ENCODE results near the gene ZNF185.

The ZNF185 gene

GRCh38 chrX:152915541-152916241 is 17.8 kb downstream of the ZNF185 start:
- DNase-seq (ENCODE audit: insufficient read length, low spot score) = peak; percentile 18
- FAIRE-seq = no peak

DNA sequence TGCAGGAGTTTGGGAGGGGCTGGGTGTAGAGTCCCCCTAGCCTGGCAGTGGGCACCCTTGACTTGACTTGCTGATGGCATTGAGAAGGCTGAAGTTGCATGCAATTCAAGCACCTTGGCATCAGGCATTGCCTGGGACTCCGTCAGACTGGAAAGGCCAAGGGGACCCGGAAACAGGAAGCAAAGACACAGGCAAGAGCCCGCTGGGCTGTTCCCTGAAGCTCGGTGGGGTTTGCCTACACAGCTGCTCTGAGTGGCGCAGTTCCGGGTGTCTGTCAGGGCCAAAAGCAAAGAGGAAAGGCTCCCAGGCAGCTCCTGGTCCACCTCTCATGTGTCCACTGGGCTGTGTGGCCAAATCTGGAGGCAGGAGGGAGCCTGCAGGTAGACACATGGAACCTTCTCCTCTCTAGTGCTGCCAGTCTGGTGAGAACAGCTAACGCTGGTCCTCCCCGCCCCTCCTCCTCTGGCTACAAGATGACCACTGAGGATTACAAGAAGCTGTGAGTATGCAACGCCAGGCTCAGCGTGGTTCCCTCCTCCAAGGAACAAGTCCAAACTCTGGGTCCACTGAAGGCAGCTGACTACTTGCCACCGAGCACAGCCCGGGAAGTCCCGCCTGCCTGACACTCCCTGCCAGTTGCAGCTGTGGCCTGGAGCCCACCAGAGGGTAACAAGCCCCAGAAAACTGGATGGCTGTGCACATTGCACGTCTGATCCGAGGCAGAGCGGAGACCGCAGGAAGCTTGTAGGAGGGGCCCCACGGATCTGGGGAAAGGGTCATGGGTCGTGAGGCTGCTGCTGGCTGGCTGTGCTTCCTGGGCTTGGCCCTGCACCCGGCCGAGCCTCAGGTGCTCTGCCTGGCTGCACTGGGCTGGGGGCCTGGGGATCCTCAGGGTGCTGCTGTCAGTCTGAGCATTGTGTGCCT is 20.1 kb downstream of the ZNF185 start:
- no peak for DNase-seq (ENCODE audit: insufficient read length, low spot score)
- FAIRE-seq = no peak

GRCh38 chrX:152918707-152919106 is 20.8 kb downstream of the ZNF185 start:
- FAIRE-seq = no peak
- no peak for DNase-seq (ENCODE audit: insufficient read length, low spot score)

- DNase-seq (ENCODE audit: insufficient read length, low spot score) (no peak), FAIRE-seq (no peak)
Measured at GRCh38 chrX:152923599-152923998, 25.7 kb downstream of the ZNF185 start.

DNA sequence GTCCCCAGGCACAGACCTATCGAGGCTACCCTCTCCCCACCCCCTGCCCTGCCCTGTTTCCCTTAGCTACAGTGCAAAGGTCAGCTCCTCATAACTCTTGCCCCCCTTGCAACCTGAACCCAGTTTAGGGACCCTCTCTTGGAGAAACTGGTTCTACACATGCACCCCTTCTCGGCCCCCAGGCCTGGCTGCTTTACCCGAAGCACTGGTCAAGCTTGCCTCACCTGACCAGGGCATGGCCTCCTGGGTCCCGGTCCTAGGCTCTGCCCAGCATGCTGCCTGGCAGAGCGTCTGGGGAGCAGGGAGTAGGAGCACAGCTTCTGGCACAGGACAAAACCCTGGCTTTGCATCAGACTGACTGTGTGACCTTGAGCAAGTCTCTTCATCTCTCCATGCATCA is 28.0 kb downstream of the ZNF185 start:
- no peak for FAIRE-seq
- no peak for DNase-seq (ENCODE audit: insufficient read length, low spot score)

GRCh38 chrX:152926279-152926678 is 28.4 kb downstream of the ZNF185 start:
- DNase-seq (ENCODE audit: insufficient read length, low spot score) (peak; percentile 53), FAIRE-seq (no peak)

- no peak for DNase-seq (ENCODE audit: insufficient read length, low spot score)
- FAIRE-seq = no peak
Measured at GRCh38 chrX:152926923-152927322, 29.1 kb downstream of the ZNF185 start.

- DNase-seq (ENCODE audit: insufficient read length, low spot score) (no peak), FAIRE-seq (no peak)
Measured at GRCh38 chrX:152927858-152928760, 30.2 kb downstream of the ZNF185 start.

DNA sequence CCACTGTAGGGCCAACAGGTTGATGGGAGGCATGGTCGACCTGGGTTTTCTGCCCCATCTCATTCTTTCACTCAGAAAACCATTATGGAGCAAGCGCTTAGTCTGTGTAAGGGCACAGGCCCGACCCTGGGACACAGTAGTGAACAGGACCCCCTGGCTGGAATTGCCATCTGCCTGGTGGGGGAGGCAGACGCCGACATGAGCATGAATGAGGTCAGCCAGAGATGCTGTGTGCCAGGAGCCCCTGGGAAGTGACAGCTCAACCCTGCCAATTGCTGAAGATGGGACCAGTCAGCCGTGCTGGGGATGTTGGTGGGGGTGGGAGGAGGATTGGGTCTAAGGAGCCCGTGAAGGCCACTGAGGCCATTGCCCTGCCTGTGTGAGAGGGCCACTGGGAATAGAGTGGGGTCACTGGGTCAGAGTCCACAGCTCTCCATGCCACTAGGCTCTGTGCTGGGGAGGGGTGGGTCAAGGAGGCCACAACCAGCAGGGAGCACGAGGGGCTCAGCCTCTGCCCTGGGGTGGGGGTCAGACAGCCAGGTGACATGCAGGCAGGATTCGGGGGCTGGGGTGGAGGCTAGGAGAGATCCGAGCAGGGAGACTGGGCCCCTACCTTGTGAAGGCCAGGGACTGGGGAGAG is 31.0 kb downstream of the ZNF185 start:
- FAIRE-seq (no peak), DNase-seq (ENCODE audit: insufficient read length, low spot score) (no peak)

DNA sequence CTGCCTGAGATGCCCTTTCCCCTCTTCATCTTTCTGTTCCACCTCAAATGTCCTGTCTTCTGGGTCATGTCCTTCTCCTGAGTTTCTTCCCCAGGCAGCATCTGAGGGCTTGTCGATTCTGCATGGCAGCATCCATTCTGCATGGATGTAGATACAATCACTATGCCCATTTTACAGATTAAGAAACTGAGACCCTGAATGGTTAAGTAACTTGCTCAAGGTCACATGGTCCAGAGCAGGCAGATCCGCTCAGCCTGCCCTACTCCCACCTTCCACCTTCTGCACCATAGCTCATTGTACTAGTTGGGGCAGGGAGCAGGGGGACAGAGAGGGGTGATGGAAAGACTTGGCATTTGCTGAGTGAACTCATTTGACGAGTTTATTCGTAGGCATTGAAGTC is 32.0 kb downstream of the ZNF185 start:
- no peak for FAIRE-seq
- DNase-seq (ENCODE audit: insufficient read length, low spot score) = no peak

GRCh38 chrX:152930516-152930915 is 32.6 kb downstream of the ZNF185 start:
- DNase-seq (ENCODE audit: insufficient read length, low spot score) (no peak), FAIRE-seq (no peak)

- FAIRE-seq (no peak), DNase-seq (ENCODE audit: insufficient read length, low spot score) (no peak)
Measured at GRCh38 chrX:152932144-152932543, 34.3 kb downstream of the ZNF185 start.

- no peak for FAIRE-seq
Measured at GRCh38 chrX:152932598-152933175, 34.8 kb downstream of the ZNF185 start.

DNA sequence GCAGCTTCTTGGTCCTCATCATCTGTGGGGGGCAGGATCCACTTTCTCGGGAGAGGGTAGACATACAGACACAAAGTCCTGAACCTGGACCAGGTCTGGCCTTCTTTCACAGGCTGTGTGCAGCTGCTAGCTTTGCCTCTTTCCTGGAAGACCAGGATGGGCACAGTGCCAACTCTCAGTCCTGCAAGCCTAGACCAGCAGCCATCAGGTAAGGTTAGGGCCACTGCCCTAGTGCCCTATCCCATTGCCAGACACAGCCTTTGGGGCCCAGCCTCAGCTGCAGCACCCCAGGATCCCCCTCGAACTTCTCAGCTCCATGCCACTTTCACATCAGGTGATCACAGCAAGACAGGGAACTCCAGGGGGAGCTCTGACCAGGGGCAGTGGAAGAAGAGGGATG is 38.4 kb downstream of the ZNF185 start:
- FAIRE-seq (no peak), DNase-seq (ENCODE audit: insufficient read length, low spot score) (no peak)

More at GRCh38 chrX:152932598-152933175, 34.8 kb downstream of the ZNF185 start:
- no peak for DNase-seq (ENCODE audit: insufficient read length, low spot score)

DNA sequence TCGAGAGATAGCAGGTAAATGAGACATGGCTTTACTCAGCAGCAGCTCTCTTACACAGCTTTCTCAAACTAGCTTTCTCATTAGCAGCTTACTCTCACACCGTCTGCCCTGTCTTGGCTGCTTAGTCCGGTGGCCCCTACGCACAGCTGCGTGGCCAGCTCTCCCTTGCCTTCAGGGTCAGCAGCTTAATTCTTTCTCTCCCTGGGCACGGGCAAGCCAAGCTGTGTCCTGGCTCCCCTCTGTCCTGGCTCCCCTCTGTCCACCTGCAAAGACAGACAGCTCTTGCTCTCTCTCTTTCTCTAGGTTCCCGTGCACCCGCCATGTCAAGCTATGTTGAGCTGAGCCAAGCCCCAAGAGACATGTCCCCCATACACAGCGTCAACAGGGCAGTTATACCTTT is 39.4 kb downstream of the ZNF185 start:
- DNase-seq (ENCODE audit: insufficient read length, low spot score) (no peak), FAIRE-seq (no peak)

- peak; percentile 78 for DNase-seq (ENCODE audit: insufficient read length, low spot score)
- peak; percentile 79 for FAIRE-seq
Measured at GRCh38 chrX:152941328-152942076, 43.6 kb downstream of the ZNF185 start.

DNA sequence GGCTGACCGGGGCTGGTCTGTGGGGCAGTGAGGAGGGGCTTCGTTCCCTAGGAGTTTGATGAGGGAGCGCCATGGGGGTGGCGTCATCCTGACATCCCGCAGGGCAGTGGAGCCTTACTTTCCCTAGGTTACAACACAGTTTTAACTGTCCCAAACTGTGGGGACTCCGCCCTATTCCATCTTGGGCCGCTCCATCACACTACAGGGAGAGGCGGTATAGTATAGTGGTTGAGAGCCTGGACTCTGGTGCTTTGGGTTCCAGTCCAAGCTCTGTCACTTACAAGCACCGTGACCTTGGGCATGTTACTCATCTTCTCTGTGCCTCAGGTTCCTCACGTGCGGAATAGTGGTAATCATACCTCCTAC is 44.2 kb downstream of the ZNF185 start:
- DNase-seq (ENCODE audit: insufficient read length, low spot score) (no peak), FAIRE-seq (no peak)

GRCh38 chrX:152943826-152944225 is 46.0 kb downstream of the ZNF185 start:
- no peak for FAIRE-seq
- no peak for DNase-seq (ENCODE audit: insufficient read length, low spot score)
